HepG2 (cell line): ENCODE data around the gene ST7L. TPM values are rescaled to one million over a fixed set of nuclear protein-coding genes. Genes with fewer than 3 reads are reported as not detected.

Experiments
- ATAC-seq: fragments of 200-7000 bp; cut with Tn5 transposase; 3 replicates; pipeline ENCODE4 v1.9.1; 2020; ENCODE audit warnings: mild to moderate bottlenecking, moderate library complexity
- BruUV-seq: library from RNA; stranded (reverse); fragments of 400-500 nt; replicated peaks from 2 replicates; lab custom pipeline; 2021; lab: Mats Ljungman, UMichigan
- CTCF ChIA-PET: fragments of 300-600 bp; formaldehyde crosslinking; extraction: SDS; loops from one replicate; lab custom pipeline; 2021; ENCODE audit warnings: low total read pairs, inconsistent platforms, low intra/inter-chr PET ratio; lab: Yijun Ruan, JAX
- POLR2A ChIA-PET: fragments of 350-600 bp; sonication (Branson Sonifier 250); formaldehyde crosslinking; loops from one replicate; lab custom pipeline; 2020; ENCODE audit warnings: antibody characterized with exemption, inconsistent platforms; lab: Yijun Ruan, JAX
- DNase-seq: peaks from one replicate; pipeline ENCODE4 v3.0.0-alpha.2; 2015; ENCODE audit warnings: low spot score
- FAIRE-seq: peaks from 3 replicates; lab custom pipeline; 2011; peaks lifted over from hg19 to GRCh38; lab: Jason Lieb, UNC
- H2AFZ ChIP-seq: one replicate; pipeline ENCODE4 v1.6.1; 2011; ENCODE audit warnings: low read length, inconsistent platforms
- H3K27ac ChIP-seq: fragments of 300-600 bp; 3 replicates; pipeline ENCODE4 v1.8.0; 2011; ENCODE audit warnings: mixed run types, mild to moderate bottlenecking, mixed read lengths, low read length, inconsistent platforms; ENCODE audit not compliant: insufficient read depth; ENCODE audit errors: extremely low read length
- H3K27me3 ChIP-seq, 2 experiments: fragments of 200-600 bp in 1 of 2; 2 replicates in 1 of 2; 3 replicates in 1 of 2; pipeline versions ENCODE4 v1.6.0 to v1.8.0; 2011; ENCODE audit warnings: low read length in 2 of 2, mild to moderate bottlenecking in 2 of 2, moderate library complexity in 2 of 2, inconsistent platforms in 1 of 2; ENCODE audit not compliant: insufficient read depth in 2 of 2, control insufficient read depth in 1 of 2
- H3K36me3 ChIP-seq, 2 experiments: fragments of 200-600 bp in 1 of 2; replicated peaks in 1 of 2; 2 replicates in 1 of 2; 3 replicates in 1 of 2; pipeline versions ENCODE4 v1.5.1 to v1.8.0; 2011; ENCODE audit warnings: low read length in 2 of 2, inconsistent platforms in 1 of 2; ENCODE audit not compliant: insufficient read depth in 2 of 2, control insufficient read depth in 1 of 2
- H3K4me1 ChIP-seq: 2 replicates; pipeline ENCODE4 v1.5.1; 2012; ENCODE audit warnings: low read length, inconsistent platforms; ENCODE audit not compliant: insufficient read depth
- H3K4me2 ChIP-seq: 2 replicates; pipeline ENCODE4 v1.6.0; 2011; ENCODE audit warnings: low read depth, low read length, inconsistent platforms
- H3K4me3 ChIP-seq, 3 experiments: fragments of 200-600 bp in 1 of 3; sonication (generic), shearing (Covaris generic) in 1 of 3; replicated peaks in 1 of 3; 2 replicates each; pipeline ENCODE4 v1.5.1; 2011 to 2016; ENCODE audit warnings: low read length in 3 of 3, inconsistent platforms in 2 of 3, low read depth in 2 of 3, mild to moderate bottlenecking in 2 of 3, control low read depth in 1 of 3, mixed read lengths in 1 of 3; ENCODE audit not compliant: insufficient read depth in 1 of 3
- H3K79me2 ChIP-seq: one replicate; pipeline ENCODE4 v1.6.1; 2011; ENCODE audit warnings: low read length, inconsistent platforms; ENCODE audit not compliant: insufficient read depth
- H3K9ac ChIP-seq: 2 replicates; pipeline ENCODE4 v1.6.0; 2011; ENCODE audit warnings: mild to moderate bottlenecking, low read depth, low read length, inconsistent platforms; ENCODE audit not compliant: insufficient read depth
- H3K9me3 ChIP-seq: 2 replicates; pipeline ENCODE4 v1.5.1; 2012; ENCODE audit warnings: mild to moderate bottlenecking, low read length
- H4K20me1 ChIP-seq: 2 replicates; pipeline ENCODE4 v1.6.0; 2011; ENCODE audit warnings: inconsistent platforms, mild to moderate bottlenecking, low read length, moderate library complexity; ENCODE audit not compliant: insufficient read depth
- ATF4 ChIP-seq, 2 experiments: fragments of 450-650 bp in 1 of 2; sonication (generic) in 1 of 2; formaldehyde crosslinking; IDR thresholded peaks; 2 replicates each; pipeline versions ENCODE4 v1.5.0 to v1.8.0; 2020 to 2022; ENCODE audit warnings: mild to moderate bottlenecking in 1 of 2, missing genetic modification reagents in 1 of 2
- ATF6 ChIP-seq: sonication (generic); formaldehyde crosslinking; conservative IDR thresholded peaks from 2 replicates; pipeline ENCODE4 v1.4.0; 2020; ENCODE audit warnings: missing genetic modification reagents
- GABPB1 ChIP-seq: IDR thresholded peaks from 2 replicates; pipeline ENCODE4 v1.6.1; 2016; ENCODE audit warnings: mild to moderate bottlenecking, missing genetic modification reagents, moderate library complexity, missing compliant biosample characterization
- HDAC1 ChIP-seq: sonication (generic); formaldehyde crosslinking; IDR thresholded peaks from 2 replicates; pipeline ENCODE4 v1.5.1; 2020; ENCODE audit warnings: mild to moderate bottlenecking, missing genetic modification reagents
- PAXIP1 ChIP-seq: sonication (generic); formaldehyde crosslinking; conservative IDR thresholded peaks from 2 replicates; pipeline ENCODE4 v1.4.0; 2020; ENCODE audit warnings: mild to moderate bottlenecking, missing genetic modification reagents, moderate library complexity
- PPARG ChIP-seq: conservative IDR thresholded peaks from 2 replicates; pipeline ENCODE4 v1.6.1; 2016; ENCODE audit warnings: missing biosample characterization, missing genetic modification reagents
- RCOR2 ChIP-seq: IDR thresholded peaks from 2 replicates; pipeline ENCODE4 v1.6.1; 2016; ENCODE audit warnings: missing biosample characterization, missing genetic modification reagents
- RFXAP ChIP-seq: sonication (generic); formaldehyde crosslinking; IDR thresholded peaks from 2 replicates; pipeline ENCODE4 v1.4.0; 2020; ENCODE audit warnings: missing genetic modification reagents, borderline replicate concordance
- RXRA ChIP-seq: sonication (generic); formaldehyde crosslinking; IDR thresholded peaks from 2 replicates; pipeline ENCODE4 v1.5.1; 2020; ENCODE audit warnings: missing genetic modification reagents
- SRSF9 ChIP-seq: fragments of 200-400 bp; formaldehyde crosslinking; IDR thresholded peaks from 2 replicates; pipeline ENCODE4 v1.6.1; 2018; ENCODE audit warnings: borderline replicate concordance, mild to moderate bottlenecking, low read depth, low read length; ENCODE audit not compliant: insufficient read depth, poor library complexity, severe bottlenecking
- TCF7 ChIP-seq: sonication (generic); IDR thresholded peaks from 2 replicates; pipeline ENCODE4 v1.6.1; 2016; ENCODE audit warnings: antibody characterized with exemption, low read depth
- UBTF ChIP-seq: sonication (generic); formaldehyde crosslinking; IDR thresholded peaks from 2 replicates; pipeline ENCODE4 v1.4.0; 2020; ENCODE audit warnings: mild to moderate bottlenecking, missing genetic modification reagents
- YY1 ChIP-seq: IDR thresholded peaks from 2 replicates; pipeline ENCODE4 v1.6.1; 2011; ENCODE audit warnings: low read length, low read depth, moderate library complexity, mild to moderate bottlenecking; ENCODE audit not compliant: insufficient read depth, insufficient replicate concordance
- ZNF329 ChIP-seq: sonication (generic); formaldehyde crosslinking; IDR thresholded peaks from 2 replicates; pipeline ENCODE4 v1.9.0; 2021; ENCODE audit warnings: low read depth, mild to moderate bottlenecking, missing genetic modification reagents
- ZNF572 ChIP-seq: sonication (generic); formaldehyde crosslinking; IDR thresholded peaks from 2 replicates; pipeline ENCODE4 v1.5.1; 2020; ENCODE audit warnings: mild to moderate bottlenecking, missing genetic modification reagents
- ZNF577 ChIP-seq: sonication (generic); formaldehyde crosslinking; IDR thresholded peaks from 2 replicates; pipeline ENCODE4 v1.4.0; 2020; ENCODE audit warnings: mild to moderate bottlenecking, low read depth, missing genetic modification reagents, borderline replicate concordance
- WGBS: methylation state at CpG from one replicate; pipeline ENCODE4 v1.1.6; 2017; ENCODE audit warnings: low lambda C conversion rate; 5-methylcytosine and 5-hydroxymethylcytosine counted together
- in situ Hi-C: cut with HindIII; loops from 2 replicates; pipeline ENCODE4 v1.10.0; 2017; ENCODE audit warnings: low pct_unique_long_range_greater_than_20kb; ENCODE audit not compliant: extremely low pct_ligation_motif_present
- intact Hi-C: fragments of 100-400 bp; cut with micrococcal nuclease; formaldehyde crosslinking; loops from one replicate; pipeline ENCODE4 v1.10.0; 2022; ENCODE audit not compliant: unreplicated experiment
- polyA plus RNA-seq, 8 experiments: library from polyadenylated mRNA; depleted of rRNA in 3 of 8; stranded (reverse) in 7 of 8; unstranded in 1 of 8; fragments of >200 nt; fragmentation: Illumina TruSeq in 4 of 8; extraction: Trizol in 4 of 8; gene quantifications; 2 replicates each; pipeline versions ENCODE4 v1.2.1 to v1.2.3, GENCODE V29; 2011 to 2016; ENCODE audit warnings: low read depth in 4 of 8, missing spikeins in 1 of 8, mixed read lengths in 1 of 8; ENCODE audit not compliant: insufficient read depth in 1 of 8
- total RNA-seq, 5 experiments: library from RNA; depleted of rRNA; stranded (reverse); fragments of >200 nt; fragmentation: Illumina TruSeq; extraction: Trizol; gene quantifications; 2 replicates each; pipeline ENCODE4 v1.2.3, GENCODE V29; 2016; ENCODE audit warnings: low read depth in 1 of 5

ST7L gene
- total and polyA plus RNA-seq, 2 of the 13 experiments (the other 11 are each of a cell fraction or from before 2014, with no cell fraction given): 8.6 to 19.9 TPM

- in situ Hi-C loops: no loop called here
- Histone ChIP-seq H3K4me3 (no peak overlapping the region), H3K27me3 (no peaks in the 10 kb centered on the region), H3K79me2 (no peaks in the 10 kb centered on the region), H3K36me3 (no peaks in the 10 kb centered on the region), H3K9me3 (no peaks in the 10 kb centered on the region), H4K20me1 (no peaks in the 10 kb centered on the region), H2AFZ (no peak overlapping the region), H3K27ac (no peak overlapping the region), H3K4me2 (no peak overlapping the region), H3K9ac (no peak overlapping the region), H3K4me1 (no peaks in the 10 kb centered on the region)
- ChIA-PET POLR2A (no interaction called here), CTCF (no interaction called here)
- ATAC-seq (no peak), FAIRE-seq (no peak), DNase-seq (no peak)
- WGBS: 92% methylated on average over 3 of the region's 3 CpGs
- no TSS peak for BruUV-seq
- intact Hi-C loops: no loop called here
- TF ChIP-seq RXRA (CRISPR knock-in tag) (no peak), UBTF (CRISPR knock-in tag) (no peak), ATF6 (no peak), PAXIP1 (no peak), HDAC1 (CRISPR knock-in tag) (no peak), ATF4 (CRISPR knock-in tag; IDR thresholded peaks at IDR 0.05) (no peak), ZNF572 (CRISPR knock-in tag) (no peak), SRSF9 (no peak), TCF7 (no peak), PPARG (CRISPR knock-in tag) (no peak), ZNF329 (CRISPR knock-in tag) (no peak), YY1 (no peak), RFXAP (no peak), RCOR2 (CRISPR knock-in tag) (no peak), ZNF577 (CRISPR knock-in tag) (no peak), GABPB1 (CRISPR knock-in tag) (no peak)
Observed at GRCh38 chr1:112558634-112559033, 60.3 kb downstream of the ST7L start.
